Fibroblast of pulmonary artery (primary cell): ENCODE results near the gene DYRK2.

ENCODE experiments used
- DNase-seq: peaks from one replicate; pipeline ENCODE4 v3.0.0-alpha.2; 2010; ENCODE audit warnings: low read depth
- H3K4me3 ChIP-seq: replicated peaks from 2 replicates; pipeline ENCODE4 v1.5.1; 2011; ENCODE audit warnings: low read depth, mild to moderate bottlenecking, control low read depth, low read length, moderate library complexity
- TF ChIP-seq, protein P1 (sequence below): IDR thresholded peaks from 2 replicates; pipeline ENCODE4 v1.5.1; 2011; ENCODE audit warnings: mild to moderate bottlenecking, control low read depth, low read length, inconsistent platforms; ENCODE audit errors: missing control alignments

The DYRK2 gene

GRCh38 chr12:67630373-67631088 is 18.0 kb upstream of the DYRK2 start:
- DNase-seq: peak; percentile 17
- no peak overlapping the region for H3K4me3 ChIP-seq
- TF ChIP-seq, protein P1, sequence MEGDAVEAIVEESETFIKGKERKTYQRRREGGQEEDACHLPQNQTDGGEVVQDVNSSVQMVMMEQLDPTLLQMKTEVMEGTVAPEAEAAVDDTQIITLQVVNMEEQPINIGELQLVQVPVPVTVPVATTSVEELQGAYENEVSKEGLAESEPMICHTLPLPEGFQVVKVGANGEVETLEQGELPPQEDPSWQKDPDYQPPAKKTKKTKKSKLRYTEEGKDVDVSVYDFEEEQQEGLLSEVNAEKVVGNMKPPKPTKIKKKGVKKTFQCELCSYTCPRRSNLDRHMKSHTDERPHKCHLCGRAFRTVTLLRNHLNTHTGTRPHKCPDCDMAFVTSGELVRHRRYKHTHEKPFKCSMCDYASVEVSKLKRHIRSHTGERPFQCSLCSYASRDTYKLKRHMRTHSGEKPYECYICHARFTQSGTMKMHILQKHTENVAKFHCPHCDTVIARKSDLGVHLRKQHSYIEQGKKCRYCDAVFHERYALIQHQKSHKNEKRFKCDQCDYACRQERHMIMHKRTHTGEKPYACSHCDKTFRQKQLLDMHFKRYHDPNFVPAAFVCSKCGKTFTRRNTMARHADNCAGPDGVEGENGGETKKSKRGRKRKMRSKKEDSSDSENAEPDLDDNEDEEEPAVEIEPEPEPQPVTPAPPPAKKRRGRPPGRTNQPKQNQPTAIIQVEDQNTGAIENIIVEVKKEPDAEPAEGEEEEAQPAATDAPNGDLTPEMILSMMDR: no peak

- no peak overlapping the region for H3K4me3 ChIP-seq
- TF ChIP-seq, protein P1: no peak
- DNase-seq: no peak
Measured at GRCh38 chr12:67632005-67632404, 16.5 kb upstream of the DYRK2 start.

- DNase-seq: no peak
- no peak overlapping the region for H3K4me3 ChIP-seq
- TF ChIP-seq, protein P1: no peak
Measured at GRCh38 chr12:67633024-67633610, 15.4 kb upstream of the DYRK2 start.

DNA sequence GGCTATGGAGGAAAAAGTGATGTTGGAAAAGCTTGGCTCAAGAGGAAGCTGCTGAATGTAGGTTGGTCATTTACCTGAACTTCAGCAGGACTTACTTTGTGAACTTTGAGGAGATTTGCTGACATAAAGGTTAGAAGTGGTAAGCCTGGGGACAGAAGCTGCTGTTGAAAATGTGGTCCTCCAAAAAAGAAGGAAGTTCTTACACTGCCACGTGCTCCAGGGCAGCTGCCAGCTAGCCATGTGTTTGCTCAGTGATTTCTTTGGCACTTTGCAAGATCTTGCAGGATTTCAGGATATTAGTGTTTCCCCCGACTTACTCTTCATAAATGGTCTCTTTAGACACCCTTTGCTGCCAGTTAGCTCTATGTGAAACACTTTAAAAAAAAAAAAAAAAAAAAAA is 14.8 kb upstream of the DYRK2 start:
- DNase-seq: no peak
- H3K4me3 ChIP-seq: no peak overlapping the region
- TF ChIP-seq, protein P1: no peak

DNA sequence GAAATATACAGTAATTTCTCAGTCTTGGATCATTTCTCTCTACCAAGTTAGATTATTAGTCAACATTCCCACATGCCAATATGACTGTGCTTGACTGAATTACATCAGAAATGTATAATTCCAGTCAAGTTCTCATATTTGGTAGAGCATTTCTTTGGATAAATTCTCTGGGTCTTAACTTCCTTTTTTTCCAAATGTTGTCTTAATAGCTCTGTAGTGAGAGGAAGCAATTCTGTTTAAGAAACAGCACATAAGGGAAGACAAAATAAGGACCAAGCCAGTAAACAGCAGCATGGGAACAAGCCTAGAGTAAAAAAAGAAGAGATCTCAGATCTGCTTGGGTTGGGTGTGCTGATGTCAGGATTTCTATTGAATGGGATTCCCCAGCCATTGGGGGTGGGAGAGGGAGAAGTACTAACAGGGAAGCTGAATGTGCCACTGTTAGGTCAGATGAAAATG is 14.2 kb upstream of the DYRK2 start:
- TF ChIP-seq, protein P1: no peak
- DNase-seq: no peak
- no peak overlapping the region for H3K4me3 ChIP-seq

DNA sequence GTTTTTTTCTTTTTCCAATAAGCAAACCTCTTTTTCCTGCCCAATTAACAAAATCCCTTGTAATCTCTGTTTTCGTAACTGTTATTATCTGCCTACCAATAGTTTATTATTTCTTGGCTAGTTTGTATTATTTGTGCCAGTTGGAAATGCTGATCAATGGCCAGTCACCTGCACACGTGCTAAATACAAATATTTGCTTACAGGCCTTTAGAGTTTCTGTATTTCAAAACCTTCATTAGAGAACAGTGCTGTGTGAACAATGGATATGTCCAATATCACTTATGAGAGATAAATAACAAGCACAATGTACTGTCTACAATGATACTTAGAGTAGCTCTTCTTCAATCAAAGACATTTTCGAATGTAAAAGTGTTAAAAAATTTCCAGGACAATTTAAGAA is 10.8 kb upstream of the DYRK2 start:
- DNase-seq: no peak
- TF ChIP-seq, protein P1: no peak
- H3K4me3 ChIP-seq: no peak overlapping the region
